Gastroesophageal sphincter (tissue), 3 donors: ENCODE measurements around the gene ELAVL4.

Source experiments
- CTCF ChIP-seq, 4 experiments: fragments of 200-600 bp in 2 of 4; fragments of 450-650 bp in 2 of 4; sonication (generic) in 1 of 4; IDR thresholded peaks; one replicate each; pipeline ENCODE4 v1.5.1; 2017 to 2019; ENCODE audit warnings: antibody characterized with exemption in 4 of 4, mild to moderate bottlenecking in 2 of 4, moderate library complexity in 2 of 4
- POLR2A ChIP-seq, 2 donors: fragments of 450-650 bp; IDR thresholded peaks; one replicate each; pipeline ENCODE4 v1.6.1; 2017; ENCODE audit warnings: antibody characterized with exemption in 2 of 2, mild to moderate bottlenecking in 2 of 2, moderate library complexity in 1 of 2

- no peak for TF ChIP-seq CTCF (IDR thresholded peaks at IDR 0.05)
- no peak for TF ChIP-seq POLR2A (IDR thresholded peaks at IDR 0.05)
Observed at GRCh38 chr1:50189369-50189768, 80.6 kb downstream of the ELAVL4 start.
